ENCODE results near the gene FHOD1.

FHOD1 gene

DNA sequence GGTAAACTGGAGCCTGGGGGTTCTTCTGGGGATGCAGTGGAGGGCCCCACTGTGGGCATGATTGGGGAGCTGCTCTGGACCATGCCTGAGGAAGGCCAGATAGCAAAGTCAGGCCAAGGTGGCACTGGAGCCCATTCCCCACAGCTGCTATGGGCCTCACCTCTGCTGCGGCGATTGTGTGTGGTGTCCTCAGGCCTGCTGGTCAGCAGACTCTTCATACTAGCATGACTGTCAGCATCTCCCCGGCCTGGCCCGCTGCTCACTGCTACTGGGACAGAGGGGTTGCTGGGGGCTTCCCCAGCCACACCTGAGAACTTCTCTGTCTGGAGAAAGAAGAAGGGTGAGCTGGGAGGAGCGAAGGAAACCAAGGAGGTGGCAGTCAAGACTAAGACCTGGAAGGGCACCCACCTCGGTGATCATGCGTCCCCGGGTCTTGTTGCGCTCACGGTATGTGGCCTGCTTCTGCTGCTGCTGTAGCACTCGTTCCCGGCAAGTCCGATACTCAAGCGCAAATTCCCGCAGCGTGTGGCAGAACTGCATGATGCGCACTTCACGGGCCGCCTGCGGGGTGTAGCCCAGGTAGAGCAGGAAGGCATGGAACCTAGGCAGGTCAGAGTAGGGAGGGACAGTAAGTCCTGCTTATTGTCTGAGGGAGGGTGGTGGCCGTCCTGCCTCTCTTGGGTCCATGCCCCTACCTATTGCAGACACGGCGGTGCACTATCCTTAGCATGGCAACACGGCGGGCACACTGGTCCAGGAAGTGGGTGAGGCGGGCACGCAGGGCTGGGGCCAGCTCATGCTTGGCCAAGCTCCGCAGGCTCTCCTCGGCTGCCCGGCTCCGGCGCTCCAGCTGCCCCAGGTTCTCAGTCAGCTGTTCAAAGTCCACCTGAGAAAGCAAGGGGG is 17.1 kb downstream of the FHOD1 start:
- TF ChIP-seq FOXP2 (optimal IDR thresholded peaks at IDR 0.05; ENCODE audit: borderline replicate concordance, extremely low read depth, extremely low read length, insufficient read depth) (no peak), SIN3A (IDR thresholded peaks at IDR 0.05; ENCODE audit: borderline replicate concordance, insufficient read depth, low read length) (no peak), POLR2AphosphoS5 (IDR thresholded peaks at IDR 0.05; ENCODE audit: low read depth, low read length) (no peak; the same call in 1 of the 2 replicates), TAF1 (IDR thresholded peaks at IDR 0.05; ENCODE audit: borderline replicate concordance, insufficient read depth, low read length) (no peak)
- TF ChIP-seq, protein P1, sequence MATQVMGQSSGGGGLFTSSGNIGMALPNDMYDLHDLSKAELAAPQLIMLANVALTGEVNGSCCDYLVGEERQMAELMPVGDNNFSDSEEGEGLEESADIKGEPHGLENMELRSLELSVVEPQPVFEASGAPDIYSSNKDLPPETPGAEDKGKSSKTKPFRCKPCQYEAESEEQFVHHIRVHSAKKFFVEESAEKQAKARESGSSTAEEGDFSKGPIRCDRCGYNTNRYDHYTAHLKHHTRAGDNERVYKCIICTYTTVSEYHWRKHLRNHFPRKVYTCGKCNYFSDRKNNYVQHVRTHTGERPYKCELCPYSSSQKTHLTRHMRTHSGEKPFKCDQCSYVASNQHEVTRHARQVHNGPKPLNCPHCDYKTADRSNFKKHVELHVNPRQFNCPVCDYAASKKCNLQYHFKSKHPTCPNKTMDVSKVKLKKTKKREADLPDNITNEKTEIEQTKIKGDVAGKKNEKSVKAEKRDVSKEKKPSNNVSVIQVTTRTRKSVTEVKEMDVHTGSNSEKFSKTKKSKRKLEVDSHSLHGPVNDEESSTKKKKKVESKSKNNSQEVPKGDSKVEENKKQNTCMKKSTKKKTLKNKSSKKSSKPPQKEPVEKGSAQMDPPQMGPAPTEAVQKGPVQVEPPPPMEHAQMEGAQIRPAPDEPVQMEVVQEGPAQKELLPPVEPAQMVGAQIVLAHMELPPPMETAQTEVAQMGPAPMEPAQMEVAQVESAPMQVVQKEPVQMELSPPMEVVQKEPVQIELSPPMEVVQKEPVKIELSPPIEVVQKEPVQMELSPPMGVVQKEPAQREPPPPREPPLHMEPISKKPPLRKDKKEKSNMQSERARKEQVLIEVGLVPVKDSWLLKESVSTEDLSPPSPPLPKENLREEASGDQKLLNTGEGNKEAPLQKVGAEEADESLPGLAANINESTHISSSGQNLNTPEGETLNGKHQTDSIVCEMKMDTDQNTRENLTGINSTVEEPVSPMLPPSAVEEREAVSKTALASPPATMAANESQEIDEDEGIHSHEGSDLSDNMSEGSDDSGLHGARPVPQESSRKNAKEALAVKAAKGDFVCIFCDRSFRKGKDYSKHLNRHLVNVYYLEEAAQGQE (IDR thresholded peaks at IDR 0.05; ENCODE audit: insufficient read depth in 1 of 2, low read depth in 2 of 2, low read length in 2 of 2): no peak

DNA sequence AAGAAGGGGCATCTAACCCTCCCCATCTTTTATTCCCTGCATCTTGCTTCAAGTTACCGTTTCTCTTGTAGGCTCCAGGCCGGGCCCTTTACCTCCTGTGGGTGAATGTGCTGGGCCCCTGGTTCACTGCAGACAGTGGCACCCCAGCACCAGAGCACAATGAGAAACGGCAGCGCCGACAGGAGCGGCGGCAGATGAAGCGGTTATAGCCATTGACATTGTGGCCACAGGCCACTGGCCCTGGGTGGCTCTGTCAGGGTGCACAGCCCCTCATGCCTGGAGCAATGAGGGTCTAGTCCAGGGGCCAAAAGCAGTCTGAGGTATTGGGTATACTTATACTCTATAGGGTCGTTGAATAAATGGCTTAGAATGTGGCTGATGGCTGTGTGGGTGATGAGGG is 18.4 kb downstream of the FHOD1 start:
- TF ChIP-seq POLR2AphosphoS5 (IDR thresholded peaks at IDR 0.05; ENCODE audit: low read depth, low read length) (no peak), FOXP2 (optimal IDR thresholded peaks at IDR 0.05; ENCODE audit: borderline replicate concordance, extremely low read depth, extremely low read length, insufficient read depth) (no peak), SIN3A (IDR thresholded peaks at IDR 0.05; ENCODE audit: borderline replicate concordance, insufficient read depth, low read length) (no peak)

- TF ChIP-seq SIN3A (IDR thresholded peaks at IDR 0.05; ENCODE audit: borderline replicate concordance, insufficient read depth, low read length) (no peak), POLR2AphosphoS5 (IDR thresholded peaks at IDR 0.05; ENCODE audit: low read depth, low read length) (no peak), TAF1 (IDR thresholded peaks at IDR 0.05; ENCODE audit: borderline replicate concordance, insufficient read depth, low read length) (no peak), FOXP2 (optimal IDR thresholded peaks at IDR 0.05; ENCODE audit: borderline replicate concordance, extremely low read depth, extremely low read length, insufficient read depth) (no peak)
- TF ChIP-seq, protein P1 (IDR thresholded peaks at IDR 0.05; ENCODE audit: insufficient read depth in 1 of 2, low read depth in 2 of 2, low read length in 2 of 2): no peak
Measured at GRCh38 chr16:67228034-67228785, 19.1 kb downstream of the FHOD1 start.

DNA sequence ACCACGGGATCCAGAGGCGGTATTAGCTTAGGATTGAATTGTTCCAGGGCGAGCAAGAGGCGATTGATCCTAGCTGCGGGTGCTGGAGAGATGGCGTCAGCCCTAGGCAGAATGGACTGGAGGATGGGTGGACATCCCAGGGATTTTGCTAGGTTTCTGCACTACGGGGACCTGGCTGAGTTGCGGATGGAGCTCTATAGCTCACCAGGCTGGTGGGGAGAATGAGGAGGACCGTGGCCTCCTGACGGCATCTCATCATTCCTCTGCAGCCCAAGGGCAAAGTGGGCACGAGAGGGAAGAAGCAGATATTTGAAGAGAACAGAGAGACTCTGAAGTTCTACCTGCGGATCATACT is 19.7 kb downstream of the FHOD1 start:
- no peak for TF ChIP-seq SIN3A (IDR thresholded peaks at IDR 0.05; ENCODE audit: borderline replicate concordance, insufficient read depth, low read length)
- TF ChIP-seq TAF1 (IDR thresholded peaks at IDR 0.05; ENCODE audit: borderline replicate concordance, insufficient read depth, low read length): no peak
- TF ChIP-seq FOXP2 (optimal IDR thresholded peaks at IDR 0.05; ENCODE audit: borderline replicate concordance, extremely low read depth, extremely low read length, insufficient read depth): no peak
- no peak for TF ChIP-seq POLR2AphosphoS5 (IDR thresholded peaks at IDR 0.05; ENCODE audit: low read depth, low read length)
- TF ChIP-seq, protein P1 (IDR thresholded peaks at IDR 0.05; ENCODE audit: insufficient read depth in 1 of 2, low read depth in 2 of 2, low read length in 2 of 2): no peak

GRCh38 chr16:67226804-67227566 is 20.3 kb downstream of the FHOD1 start, which contains the start of gene TMEM208:
Gene TMEM208, plus strand, starts transcription at chr16:67227130. Its CDS starts 89 bp downstream, at chr16:67227219.
- 0 out of 2 replicates have a peak, but pooled peaks have one; percentile 29 for TF ChIP-seq SIN3A (IDR thresholded peaks at IDR 0.05; ENCODE audit: borderline replicate concordance, insufficient read depth, low read length)
- TF ChIP-seq, protein P1 (IDR thresholded peaks at IDR 0.05; ENCODE audit: insufficient read depth in 1 of 2, low read depth in 2 of 2, low read length in 2 of 2): 0 out of 4 replicates have a peak, but pooled peaks of 1 of the 2 experiments have one; percentile 20
- TF ChIP-seq POLR2AphosphoS5 (IDR thresholded peaks at IDR 0.05; ENCODE audit: low read depth, low read length): peak; percentile 70
- peak; percentile 62 for TF ChIP-seq FOXP2 (optimal IDR thresholded peaks at IDR 0.05; ENCODE audit: borderline replicate concordance, extremely low read depth, extremely low read length, insufficient read depth)
- TF ChIP-seq TAF1 (IDR thresholded peaks at IDR 0.05; ENCODE audit: borderline replicate concordance, insufficient read depth, low read length): peak; percentile 43; the same call in 1 of the 2 replicates

Measured in PFSK-1 (cell line).